B cell (primary cell): ENCODE data around the gene GYG2.

Experiments
- CTCF ChIP-seq: fragments of 200-600 bp; IDR thresholded peaks from one replicate; pipeline ENCODE4 v1.8.0; 2022; ENCODE audit warnings: antibody characterized with exemption, mild to moderate bottlenecking
- EZH2 ChIP-seq: IDR thresholded peaks from 2 replicates; pipeline ENCODE4 v1.6.1; 2012; ENCODE audit warnings: borderline replicate concordance, low read depth, mild to moderate bottlenecking, moderate library complexity, low read length; ENCODE audit not compliant: insufficient read depth, poor library complexity, severe bottlenecking

GRCh38 chrX:2782171-2782570, 46.6 kb upstream of the GYG2 start:
- TF ChIP-seq CTCF (no peak), EZH2 (no peak)
